H9 (cell line): Measurements from ENCODE around the gene HIPK3. TPM values are rescaled to one million over a fixed set of nuclear protein-coding genes. Genes with fewer than 3 reads are reported as not detected.

Source experiments
- DNase-seq: peaks from one replicate; pipeline ENCODE4 v3.0.0-alpha.2; 2017
- H2AFZ ChIP-seq: one replicate; pipeline ENCODE4 v1.6.1; 2013; ENCODE audit warnings: mild to moderate bottlenecking, low read length, control low read depth, moderate library complexity
- H2AK5ac ChIP-seq: 2 replicates; pipeline ENCODE4 v1.6.1; 2013; ENCODE audit warnings: low read length, control low read depth, mixed read lengths; ENCODE audit not compliant: insufficient read length
- H2BK120ac ChIP-seq: one replicate; pipeline ENCODE4 v1.6.1; 2013; ENCODE audit warnings: low read depth, mild to moderate bottlenecking, low read length, control low read depth, inconsistent platforms; ENCODE audit not compliant: poor library complexity, severe bottlenecking
- H2BK12ac ChIP-seq: 2 replicates; pipeline ENCODE4 v1.6.1; 2013; ENCODE audit warnings: low read length, control low read depth, mixed read lengths, low read depth; ENCODE audit not compliant: insufficient read length
- H2BK15ac ChIP-seq: 2 replicates; pipeline ENCODE4 v1.6.1; 2013; ENCODE audit warnings: low read depth, low read length, control low read depth
- H2BK20ac ChIP-seq: one replicate; pipeline ENCODE4 v1.6.1; 2013; ENCODE audit warnings: low read depth, mild to moderate bottlenecking, low read length, control low read depth, inconsistent platforms; ENCODE audit not compliant: poor library complexity, severe bottlenecking
- H2BK5ac ChIP-seq: 2 replicates; pipeline ENCODE4 v1.6.1; 2013; ENCODE audit warnings: low read length, control low read depth, mixed read lengths; ENCODE audit not compliant: insufficient read length
- H3K14ac ChIP-seq: 2 replicates; pipeline ENCODE4 v1.6.1; 2013; ENCODE audit warnings: low read length, control low read depth; ENCODE audit not compliant: insufficient read depth
- H3K18ac ChIP-seq: 2 replicates; pipeline ENCODE4 v1.6.1; 2013; ENCODE audit warnings: low read depth, mild to moderate bottlenecking, mixed read lengths, low read length, control low read depth; ENCODE audit not compliant: insufficient read length
- H3K23ac ChIP-seq: 2 replicates; pipeline ENCODE4 v1.6.1; 2013; ENCODE audit warnings: low read length, control low read depth, mixed read lengths, low read depth; ENCODE audit not compliant: insufficient read length
- H3K23me2 ChIP-seq: 2 replicates; pipeline ENCODE4 v1.6.1; 2013; ENCODE audit warnings: low read depth, mild to moderate bottlenecking, mixed read lengths, low read length, control low read depth; ENCODE audit not compliant: insufficient read length, poor library complexity, severe bottlenecking
- H3K27ac ChIP-seq: 2 replicates; pipeline ENCODE4 v1.5.1; 2013; ENCODE audit warnings: low read length, control low read depth, mixed read lengths, low read depth; ENCODE audit not compliant: insufficient read length
- H3K27me3 ChIP-seq: 2 replicates; pipeline ENCODE4 v1.6.1; 2013; ENCODE audit warnings: low read length, control low read depth, inconsistent platforms; ENCODE audit not compliant: insufficient read depth
- H3K4ac ChIP-seq: 2 replicates; pipeline ENCODE4 v1.6.1; 2013; ENCODE audit warnings: low read depth, mild to moderate bottlenecking, control low read depth, inconsistent platforms, low read length, moderate library complexity
- H3K4me1 ChIP-seq: 2 replicates; pipeline ENCODE4 v1.6.1; 2013; ENCODE audit warnings: low read length, control low read depth, inconsistent platforms; ENCODE audit not compliant: insufficient read depth
- H3K4me2 ChIP-seq: 2 replicates; pipeline ENCODE4 v1.6.1; 2013; ENCODE audit warnings: low read length, control low read depth, mixed read lengths; ENCODE audit not compliant: insufficient read length, insufficient read depth
- H3K56ac ChIP-seq: 2 replicates; pipeline ENCODE4 v1.6.1; 2013; ENCODE audit warnings: low read depth, mild to moderate bottlenecking, mixed read lengths, low read length, control low read depth; ENCODE audit not compliant: insufficient read length
- H3K79me1 ChIP-seq: 2 replicates; pipeline ENCODE4 v1.6.1; 2013; ENCODE audit warnings: low read depth, mild to moderate bottlenecking, moderate library complexity, low read length, control low read depth, inconsistent platforms; ENCODE audit not compliant: insufficient read depth, poor library complexity, severe bottlenecking
- H3K79me2 ChIP-seq: 2 replicates; pipeline ENCODE4 v1.6.1; 2013; ENCODE audit warnings: low read length, control low read depth, inconsistent platforms; ENCODE audit not compliant: insufficient read depth
- H3K9ac ChIP-seq: 2 replicates; pipeline ENCODE4 v1.6.1; 2013; ENCODE audit warnings: low read length, control low read depth, mixed read lengths; ENCODE audit not compliant: insufficient read length; ENCODE audit errors: extremely low read depth
- H3K9me3 ChIP-seq: one replicate; pipeline ENCODE4 v1.6.1; 2013; ENCODE audit warnings: low read depth, low read length, inconsistent platforms; ENCODE audit not compliant: control insufficient read depth
- H3T11ph ChIP-seq: one replicate; pipeline ENCODE4 v1.6.1; 2013; ENCODE audit warnings: mild to moderate bottlenecking, low read length, control low read depth, inconsistent platforms
- H4K20me1 ChIP-seq: one replicate; pipeline ENCODE4 v1.6.1; 2013; ENCODE audit not compliant: control insufficient read depth, insufficient read length, insufficient read depth
- H4K5ac ChIP-seq: 2 replicates; pipeline ENCODE4 v1.6.1; 2013; ENCODE audit warnings: low read depth, mild to moderate bottlenecking, mixed read lengths, low read length, control low read depth; ENCODE audit not compliant: insufficient read length
- H4K8ac ChIP-seq: replicated peaks from 2 replicates; pipeline ENCODE4 v1.6.1; 2013; ENCODE audit warnings: low read length, control low read depth, mixed read lengths, low read depth; ENCODE audit not compliant: insufficient read length
- H4K91ac ChIP-seq: 2 replicates; pipeline ENCODE4 v1.6.1; 2013; ENCODE audit warnings: low read depth, mild to moderate bottlenecking, moderate library complexity, mixed read lengths, low read length, control low read depth; ENCODE audit not compliant: insufficient read length
- H3K27ac Mint-ChIP-seq, 3 experiments: 2 replicates in 2 of 3; 3 replicates in 1 of 3; pipeline ENCODE4 v1.8.0; 2020 to 2021; ENCODE audit warnings: mixed read lengths in 3 of 3, mild to moderate bottlenecking in 1 of 3, moderate library complexity in 1 of 3
- H3K27me3 Mint-ChIP-seq: 2 replicates; pipeline ENCODE4 v1.8.0; 2021; ENCODE audit warnings: low read depth, mild to moderate bottlenecking, moderate library complexity, mixed read lengths
- H3K36me3 Mint-ChIP-seq, 3 experiments: 2 replicates in 2 of 3; 3 replicates in 1 of 3; pipeline ENCODE4 v1.8.0; 2020 to 2021; ENCODE audit warnings: low read depth in 3 of 3, mixed read lengths in 3 of 3; ENCODE audit not compliant: insufficient read depth in 1 of 3
- H3K4me1 Mint-ChIP-seq, 2 experiments: 2 replicates each; pipeline ENCODE4 v1.8.0; 2020; ENCODE audit warnings: mixed read lengths in 2 of 2
- H3K4me3 Mint-ChIP-seq, 2 experiments: 2 replicates in 1 of 2; 3 replicates in 1 of 2; pipeline ENCODE4 v1.8.0; 2020 to 2021; ENCODE audit warnings: mild to moderate bottlenecking in 2 of 2, mixed read lengths in 2 of 2, moderate library complexity in 1 of 2
- H3K9me3 Mint-ChIP-seq, 2 experiments: 2 replicates in 1 of 2; 3 replicates in 1 of 2; pipeline ENCODE4 v1.8.0; 2020; ENCODE audit warnings: mild to moderate bottlenecking in 2 of 2, mixed read lengths in 2 of 2, moderate library complexity in 1 of 2
- CTCF ChIP-seq: fragments of 200-600 bp; sonication (generic); conservative IDR thresholded peaks from 3 replicates; pipeline ENCODE4 v1.8.0; 2021; ENCODE audit warnings: antibody characterized with exemption, mild to moderate bottlenecking
- WGBS: extraction: QIAGEN DNeasy Blood & Tissue Kit; methylation state at CpG from one replicate; pipeline ENCODE4 v1.1.7; 2013; ENCODE audit warnings: missing lambda C conversion rate, low lambda C conversion rate, mixed read lengths; ENCODE audit not compliant: insufficient read length; ENCODE audit errors: extremely low coverage; 5-methylcytosine and 5-hydroxymethylcytosine counted together
- total RNA-seq: library from RNA; stranded (reverse); gene quantifications from 2 replicates; pipeline ENCODE4 v1.2.1, GENCODE V29; 2021

Gene HIPK3
- total RNA-seq, 1 experiment from 2014 or later: 23.4 TPM

GRCh38 chr11:33272338-33273107 lies 15.3 kb downstream of the HIPK3 start:
- DNase-seq: no peak
- Histone ChIP-seq H4K8ac (no peak overlapping the region), H3K23me2 (no peaks in the 10 kb centered on the region), H3K27ac (no peak overlapping the region), H3K79me1 (peaks cover 6% of the 10 kb centered on the region), H3K18ac (no peak overlapping the region), H3K23ac (no peak overlapping the region), H2BK20ac (no peak overlapping the region), H2BK120ac (no peak overlapping the region), H3K56ac (no peak overlapping the region), H4K5ac (no peak overlapping the region), H4K20me1 (no peaks in the 10 kb centered on the region), H2AFZ (no peak overlapping the region), H3K4me1 (no peaks in the 10 kb centered on the region), H2BK15ac (no peak overlapping the region), H3K79me2 (peaks cover 5% of the 10 kb centered on the region; the same call in 1 of the 2 replicates), H4K91ac (no peak overlapping the region), H2BK5ac (no peak overlapping the region), H3K4ac (no peak overlapping the region), H3K4me2 (no peak overlapping the region), H2AK5ac (no peak overlapping the region), H3K9me3 (no peaks in the 10 kb centered on the region), H3K27me3 (no peaks in the 10 kb centered on the region), H3T11ph (no peak overlapping the region), H3K14ac (no peak overlapping the region), H3K9ac (no peak overlapping the region), H2BK12ac (no peak overlapping the region)
- 0 out of 7 replicates have a peak overlapping the region, but pooled peaks of 1 of the 3 experiments have one; percentile 44 for H3K27ac Mint-ChIP-seq
- TF ChIP-seq CTCF: no peak
- no peaks in the 10 kb centered on the region for H3K9me3 Mint-ChIP-seq
- no peaks in the 10 kb centered on the region for H3K27me3 Mint-ChIP-seq
- peaks cover 4 to 5% of the 10 kb centered on the region in 2 experiments; a peak in 3 of 4 replicates for H3K4me1 Mint-ChIP-seq
- no peak overlapping the region; a peak in 1 of 5 replicates for H3K4me3 Mint-ChIP-seq
- H3K36me3 Mint-ChIP-seq: no peaks in the 10 kb centered on the region; a peak in 1 of 7 replicates
- no CpG with 5 or more reads among the region's 13 CpGs for WGBS
